OCI-LY3 (cell line): ENCODE results near the gene KRTAP9-3.
"Not testable (repeated sequence)": the region's sequence is repeated elsewhere in the genome, so short reads cannot be mapped to it uniquely, and the experiment has no call there.

ENCODE experiments used
- H2AFZ ChIP-seq: fragments of 200-600, 300-600 bp; shearing (Covaris generic); 2 replicates; pipeline ENCODE4 v1.6.0; 2014; ENCODE audit warnings: antibody characterized with exemption, low read depth, low read length
- H3K27ac ChIP-seq: fragments of 200-600, 300-600 bp; sonication (generic); 2 replicates; pipeline ENCODE4 v1.5.1; 2014; ENCODE audit warnings: mild to moderate bottlenecking, low read length, moderate library complexity, mixed read lengths
- H3K27me3 ChIP-seq: fragments of 200-600, 300-600 bp; sonication (generic); 2 replicates; pipeline ENCODE4 v1.6.1; 2014; ENCODE audit warnings: low read depth, low read length, mixed read lengths
- H3K36me3 ChIP-seq: fragments of 200-600, 300-600 bp; sonication (generic); replicated peaks from 2 replicates; pipeline ENCODE3; 2014; ENCODE audit warnings: low read depth, low read length, mixed read lengths
- H3K4me1 ChIP-seq: fragments of 300-600, 200-600 bp; sonication (generic); 2 replicates; pipeline ENCODE4 v1.6.1; 2014; ENCODE audit warnings: low read length, mixed read lengths
- H3K4me2 ChIP-seq: fragments of 200-600, 300-600 bp; sonication (generic); 2 replicates; pipeline ENCODE4 v1.6.1; 2014; ENCODE audit warnings: low read length, mixed read lengths
- H3K4me3 ChIP-seq: fragments of 300-600, 200-600 bp; sonication (generic); 2 replicates; pipeline ENCODE4 v1.5.1; 2014; ENCODE audit warnings: antibody characterized with exemption, mild to moderate bottlenecking, low read length, moderate library complexity
- H3K79me2 ChIP-seq: fragments of 300-600, 200-600 bp; shearing (Covaris generic); 2 replicates; pipeline ENCODE4 v1.6.1; 2014; ENCODE audit warnings: mild to moderate bottlenecking, low read length, mixed read lengths
- H3K9ac ChIP-seq: fragments of 300-600, 200-600 bp; shearing (Covaris generic); 2 replicates; pipeline ENCODE4 v1.6.0; 2014; ENCODE audit warnings: mild to moderate bottlenecking, low read length, moderate library complexity
- H3K9me3 ChIP-seq: fragments of 200-600, 300-600 bp; shearing (Covaris generic); 2 replicates; pipeline ENCODE4 v1.6.1; 2014; ENCODE audit warnings: low read length, mixed read lengths; ENCODE audit not compliant: insufficient read depth
- H4K20me1 ChIP-seq: fragments of 200-600, 300-600 bp; sonication (generic); 2 replicates; pipeline ENCODE4 v1.6.1; 2016; ENCODE audit warnings: low read length, mixed read lengths; ENCODE audit not compliant: insufficient read depth
- EZH2phosphoT487 ChIP-seq: fragments of 200-600 bp; shearing (Covaris generic); IDR thresholded peaks from 2 replicates; pipeline ENCODE4 v1.6.1; 2018; ENCODE audit warnings: antibody characterized with exemption, mixed run types, low read depth
- TF ChIP-seq, protein P1 (sequence below): fragments of 200-600, 300-600 bp; sonication (generic); IDR thresholded peaks from 2 replicates; pipeline ENCODE4 v1.5.1; 2014; ENCODE audit warnings: antibody characterized with exemption, low read length, low read depth

Gene KRTAP9-3

DNA sequence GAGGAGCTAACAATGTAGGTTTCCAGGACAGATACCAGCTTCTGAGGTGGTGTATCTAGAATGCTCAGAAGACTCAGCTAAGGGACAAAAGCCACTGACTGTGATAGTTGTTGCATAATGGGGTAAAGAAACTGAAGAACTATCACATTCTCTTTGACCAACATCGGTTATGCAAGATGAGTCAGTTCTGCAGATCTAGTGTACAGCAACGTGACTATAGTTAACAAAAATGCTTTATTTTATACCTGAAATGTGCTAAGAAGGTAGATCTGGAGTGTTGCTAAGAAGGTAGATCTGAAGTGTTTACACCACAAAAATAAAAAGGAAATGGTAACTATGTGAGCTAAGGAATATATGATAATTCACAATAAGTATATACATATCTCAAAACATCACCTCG is 35.5 kb downstream of the KRTAP9-3 start:
- no peak overlapping the region for H3K4me2 ChIP-seq
- peaks cover 7% of the 10 kb centered on the region for H3K4me1 ChIP-seq
- no peaks in the 10 kb centered on the region for H3K36me3 ChIP-seq
- no peaks in the 10 kb centered on the region for H3K79me2 ChIP-seq
- H3K27me3 ChIP-seq = peaks cover 9% of the 10 kb centered on the region
- H3K4me3 ChIP-seq = no peak overlapping the region
- no peak overlapping the region for H3K27ac ChIP-seq
- TF ChIP-seq, protein P1, sequence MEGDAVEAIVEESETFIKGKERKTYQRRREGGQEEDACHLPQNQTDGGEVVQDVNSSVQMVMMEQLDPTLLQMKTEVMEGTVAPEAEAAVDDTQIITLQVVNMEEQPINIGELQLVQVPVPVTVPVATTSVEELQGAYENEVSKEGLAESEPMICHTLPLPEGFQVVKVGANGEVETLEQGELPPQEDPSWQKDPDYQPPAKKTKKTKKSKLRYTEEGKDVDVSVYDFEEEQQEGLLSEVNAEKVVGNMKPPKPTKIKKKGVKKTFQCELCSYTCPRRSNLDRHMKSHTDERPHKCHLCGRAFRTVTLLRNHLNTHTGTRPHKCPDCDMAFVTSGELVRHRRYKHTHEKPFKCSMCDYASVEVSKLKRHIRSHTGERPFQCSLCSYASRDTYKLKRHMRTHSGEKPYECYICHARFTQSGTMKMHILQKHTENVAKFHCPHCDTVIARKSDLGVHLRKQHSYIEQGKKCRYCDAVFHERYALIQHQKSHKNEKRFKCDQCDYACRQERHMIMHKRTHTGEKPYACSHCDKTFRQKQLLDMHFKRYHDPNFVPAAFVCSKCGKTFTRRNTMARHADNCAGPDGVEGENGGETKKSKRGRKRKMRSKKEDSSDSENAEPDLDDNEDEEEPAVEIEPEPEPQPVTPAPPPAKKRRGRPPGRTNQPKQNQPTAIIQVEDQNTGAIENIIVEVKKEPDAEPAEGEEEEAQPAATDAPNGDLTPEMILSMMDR = no peak
- no peak for TF ChIP-seq EZH2phosphoT487
- no peak overlapping the region for H3K9ac ChIP-seq
- H3K9me3 ChIP-seq = no peaks in the 10 kb centered on the region
- no peaks in the 10 kb centered on the region for H4K20me1 ChIP-seq
- H2AFZ ChIP-seq = no peak overlapping the region

DNA sequence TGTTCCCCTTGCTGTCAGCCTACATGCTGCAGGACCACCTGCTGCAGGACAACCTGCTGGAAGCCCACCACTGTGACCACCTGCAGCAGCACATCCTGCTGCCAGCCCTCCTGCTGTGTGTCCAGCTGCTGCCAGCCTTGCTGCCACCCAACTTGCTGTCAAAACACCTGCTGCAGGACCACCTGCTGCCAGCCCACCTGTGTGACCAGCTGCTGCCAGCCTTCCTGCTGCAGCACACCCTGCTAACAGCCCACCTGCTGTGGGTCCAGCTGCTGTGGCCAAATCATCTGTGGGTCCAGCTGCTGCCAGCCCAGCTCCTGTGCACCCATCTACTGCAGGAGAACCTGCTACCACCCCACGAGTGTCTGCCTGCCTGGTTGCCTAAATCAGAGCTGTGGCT is 39.1 kb downstream of the KRTAP9-3 start:
- H3K4me1 ChIP-seq, H3K79me2 ChIP-seq, H3K9me3 ChIP-seq, H3K27me3 ChIP-seq, H3K4me2 ChIP-seq, H3K27ac ChIP-seq, H3K36me3 ChIP-seq, H4K20me1 ChIP-seq, H2AFZ ChIP-seq, H3K4me3 ChIP-seq, H3K9ac ChIP-seq: not testable (repeated sequence)

DNA sequence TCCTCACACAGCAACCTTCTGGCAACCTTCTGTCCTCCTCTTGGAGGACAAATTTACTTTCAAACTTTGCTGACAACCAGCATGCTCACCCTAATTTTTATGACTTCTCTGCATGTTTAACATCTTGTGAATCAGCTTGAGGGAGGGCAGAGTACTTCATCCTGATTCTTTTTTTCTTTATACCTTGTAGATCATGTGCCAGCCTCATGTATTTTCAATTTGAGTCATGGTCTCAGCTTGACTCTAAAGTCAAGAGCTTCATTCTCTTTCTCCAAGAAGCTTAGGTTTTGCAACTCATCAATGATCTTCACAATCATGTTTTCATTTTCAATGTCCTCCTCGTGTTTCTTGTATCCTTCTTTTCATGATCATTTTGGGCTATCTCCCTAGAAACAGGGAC is 39.6 kb downstream of the KRTAP9-3 start:
- H3K79me2 ChIP-seq = no peaks in the 10 kb centered on the region
- H3K4me2 ChIP-seq = peak overlapping the region; percentile 9; the same call in 1 of the 2 replicates
- H4K20me1 ChIP-seq = no peaks in the 10 kb centered on the region
- H3K4me1 ChIP-seq = peaks cover 7% of the 10 kb centered on the region
- TF ChIP-seq, protein P1 = no peak
- no peak for TF ChIP-seq EZH2phosphoT487
- H3K9ac ChIP-seq = no peak overlapping the region
- no peak overlapping the region for H2AFZ ChIP-seq
- H3K36me3 ChIP-seq = no peaks in the 10 kb centered on the region
- no peaks in the 10 kb centered on the region for H3K9me3 ChIP-seq
- H3K27me3 ChIP-seq = peaks cover 9% of the 10 kb centered on the region
- no peak overlapping the region for H3K27ac ChIP-seq
- H3K4me3 ChIP-seq = no peak overlapping the region

DNA sequence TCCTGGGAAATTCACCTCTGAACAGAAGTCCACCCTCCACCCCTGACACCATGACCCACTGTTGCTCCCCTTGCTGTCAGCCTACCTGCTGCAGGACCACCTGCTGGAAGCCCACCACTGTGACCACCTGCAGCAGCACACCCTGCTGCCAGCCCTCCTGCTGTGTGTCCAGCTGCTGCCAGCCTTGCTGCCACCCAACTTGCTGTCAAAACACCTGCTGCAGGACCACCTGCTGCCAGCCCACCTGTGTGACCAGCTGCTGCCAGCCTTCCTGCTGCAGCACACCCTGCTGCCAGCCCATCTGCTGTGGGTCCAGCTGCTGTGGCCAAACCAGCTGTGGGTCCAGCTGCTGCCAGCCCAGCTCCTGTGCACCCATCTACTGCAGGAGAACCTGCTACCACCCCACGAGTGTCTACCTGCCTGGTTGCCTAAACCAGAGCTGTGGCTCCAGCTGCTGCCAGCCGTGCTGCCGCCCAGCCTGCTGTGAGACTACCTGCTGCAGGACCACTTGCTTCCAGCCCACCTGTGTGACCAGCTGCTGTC is 43.5 kb downstream of the KRTAP9-3 start, which contains the start of gene KRTAP9-7:
Gene KRTAP9-7 (plus strand): TSS at position 51 of the 543 bp plus-strand sequence. CDS start 0 bp downstream, at position 51.
- not testable (repeated sequence) for H3K4me1 ChIP-seq, H3K36me3 ChIP-seq, H3K4me2 ChIP-seq, H3K27ac ChIP-seq, H3K9ac ChIP-seq, H4K20me1 ChIP-seq, H3K79me2 ChIP-seq, H3K4me3 ChIP-seq, H2AFZ ChIP-seq, H3K9me3 ChIP-seq
- peaks cover 17% of the 10 kb centered on the region for H3K27me3 ChIP-seq

DNA sequence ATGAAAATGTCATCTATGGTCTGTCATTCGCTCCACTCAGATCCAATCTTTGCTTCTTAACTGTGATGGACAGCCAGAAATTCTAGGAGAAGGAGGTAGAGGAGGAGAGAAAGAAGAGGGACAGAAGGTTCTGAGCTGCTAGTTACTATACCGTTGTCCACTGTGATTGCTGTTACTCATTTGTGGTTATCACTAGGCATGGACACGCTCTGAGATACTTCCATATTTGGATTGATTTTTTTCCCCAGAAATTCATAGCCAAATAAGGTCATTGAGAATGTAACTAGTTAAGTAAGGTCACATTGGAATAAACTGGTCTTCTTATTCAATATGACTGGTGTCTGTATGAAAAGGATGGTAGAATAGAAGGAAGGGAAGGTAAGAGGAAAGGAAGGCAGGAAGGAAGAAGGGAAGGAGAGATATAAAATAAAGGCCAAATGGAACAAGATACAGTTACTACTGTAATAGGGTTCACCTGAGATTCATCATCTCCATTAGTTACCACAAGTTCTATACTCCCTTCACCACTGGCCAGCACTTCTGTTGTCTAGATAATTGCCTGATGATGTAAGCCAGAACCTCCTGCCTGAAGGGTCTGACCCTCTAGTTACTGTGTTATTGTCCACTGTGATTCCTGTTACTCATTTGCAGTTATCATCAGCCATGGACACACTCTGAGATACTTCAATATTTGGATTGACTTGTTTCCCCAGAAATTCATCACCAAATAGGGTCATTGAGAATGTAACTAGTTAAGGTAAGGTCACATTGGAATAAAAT is 46.1 kb downstream of the KRTAP9-3 start:
- H3K4me3 ChIP-seq = no peak overlapping the region
- H3K9ac ChIP-seq = no peak overlapping the region
- no peak overlapping the region for H3K4me2 ChIP-seq
- no peaks in the 10 kb centered on the region for H3K4me1 ChIP-seq
- TF ChIP-seq, protein P1 = no peak
- no peak for TF ChIP-seq EZH2phosphoT487
- no peak overlapping the region for H3K27ac ChIP-seq
- H4K20me1 ChIP-seq = no peaks in the 10 kb centered on the region
- H2AFZ ChIP-seq = no peak overlapping the region
- H3K36me3 ChIP-seq = no peaks in the 10 kb centered on the region
- no peaks in the 10 kb centered on the region for H3K79me2 ChIP-seq
- H3K9me3 ChIP-seq = no peaks in the 10 kb centered on the region
- peaks cover 29% of the 10 kb centered on the region for H3K27me3 ChIP-seq
